Fibroblast of villous mesenchyme (primary cell): ENCODE data around the gene SMIM36. TPM values are rescaled to one million over a fixed set of nuclear protein-coding genes. Genes with fewer than 3 reads are reported as not detected.

ENCODE experiments used
- DNase-seq: peaks from one replicate; pipeline ENCODE4 v3.0.0-alpha.2; 2010; ENCODE audit warnings: low read depth
- H3K4me3 ChIP-seq: 2 replicates; pipeline ENCODE4 v1.5.1; 2011; ENCODE audit warnings: low read depth, mild to moderate bottlenecking, low read length
- CTCF ChIP-seq: IDR thresholded peaks from 2 replicates; pipeline ENCODE4 v1.5.1; 2012; ENCODE audit warnings: low read depth, mild to moderate bottlenecking, low read length; ENCODE audit not compliant: insufficient read depth
- total RNA-seq: library from RNA; depleted of rRNA; stranded (reverse); fragments of >200 nt; gene quantifications from 2 replicates; pipeline ENCODE4 v1.2.3, GENCODE V29; 2012

SMIM36 gene
- total RNA-seq, 1 donor: not detected

GRCh38 chr17:55442462-55442861 lies 68.8 kb downstream of the SMIM36 start:
- no peak for TF ChIP-seq CTCF
- DNase-seq: no peak
- no peak overlapping the region for H3K4me3 ChIP-seq

GRCh38 chr17:55441544-55441943 lies 69.7 kb downstream of the SMIM36 start:
- no peak overlapping the region for H3K4me3 ChIP-seq
- no peak for DNase-seq
- no peak for TF ChIP-seq CTCF

GRCh38 chr17:55440391-55440790 lies 70.9 kb downstream of the SMIM36 start:
- no peak overlapping the region for H3K4me3 ChIP-seq
- no peak for DNase-seq
- no peak for TF ChIP-seq CTCF

GRCh38 chr17:55437159-55437605 lies 74.1 kb downstream of the SMIM36 start:
- H3K4me3 ChIP-seq: no peak overlapping the region
- no peak for DNase-seq
- no peak for TF ChIP-seq CTCF

- TF ChIP-seq CTCF: no peak
- no peak overlapping the region for H3K4me3 ChIP-seq
- no peak for DNase-seq
These were observed 74.8 kb downstream of the SMIM36 start for GRCh38 chr17:55436224-55437158.

- no peak for TF ChIP-seq CTCF
- DNase-seq: no peak
- H3K4me3 ChIP-seq: no peak overlapping the region
These were observed 75.8 kb downstream of the SMIM36 start for GRCh38 chr17:55435408-55435807.
